Skeletal muscle satellite cell (primary cell): Measurements from ENCODE around the gene JAKMIP1. TPM values are rescaled to one million over a fixed set of nuclear protein-coding genes. Genes with fewer than 3 reads are reported as not detected.

Experiments used
- H3K27me3 ChIP-seq: 2 replicates; pipeline ENCODE4 v1.7.0; 2013; ENCODE audit warnings: low read length; ENCODE audit not compliant: control insufficient read depth, insufficient read depth
- H3K36me3 ChIP-seq: 2 replicates; pipeline ENCODE4 v1.7.0; 2013; ENCODE audit warnings: mild to moderate bottlenecking, control low read depth, low read length; ENCODE audit not compliant: insufficient read depth
- H3K4me1 ChIP-seq: 2 replicates; pipeline ENCODE4 v1.7.0; 2013; ENCODE audit warnings: low read length; ENCODE audit not compliant: control insufficient read depth, insufficient read depth
- H3K4me2 ChIP-seq: 2 replicates; pipeline ENCODE4 v1.7.0; 2013; ENCODE audit warnings: mild to moderate bottlenecking, low read length
- H3K4me3 ChIP-seq: 2 replicates; pipeline ENCODE4 v1.7.0; 2013; ENCODE audit warnings: low read length
- H3K9ac ChIP-seq: 2 replicates; pipeline ENCODE4 v1.7.0; 2013; ENCODE audit warnings: mild to moderate bottlenecking, low read depth, low read length, moderate library complexity
- H3K9me3 ChIP-seq: replicated peaks from 2 replicates; pipeline ENCODE4 v1.7.0; 2013; ENCODE audit warnings: mild to moderate bottlenecking, control low read depth, low read length
- total RNA-seq: library from RNA; depleted of rRNA; stranded (reverse); fragments of >200 nt; gene quantifications from 2 replicates; pipeline ENCODE4 v1.2.3, GENCODE V29; 2012; rRNA removed

JAKMIP1 gene
- total RNA-seq = not detected in 2 replicates

DNA sequence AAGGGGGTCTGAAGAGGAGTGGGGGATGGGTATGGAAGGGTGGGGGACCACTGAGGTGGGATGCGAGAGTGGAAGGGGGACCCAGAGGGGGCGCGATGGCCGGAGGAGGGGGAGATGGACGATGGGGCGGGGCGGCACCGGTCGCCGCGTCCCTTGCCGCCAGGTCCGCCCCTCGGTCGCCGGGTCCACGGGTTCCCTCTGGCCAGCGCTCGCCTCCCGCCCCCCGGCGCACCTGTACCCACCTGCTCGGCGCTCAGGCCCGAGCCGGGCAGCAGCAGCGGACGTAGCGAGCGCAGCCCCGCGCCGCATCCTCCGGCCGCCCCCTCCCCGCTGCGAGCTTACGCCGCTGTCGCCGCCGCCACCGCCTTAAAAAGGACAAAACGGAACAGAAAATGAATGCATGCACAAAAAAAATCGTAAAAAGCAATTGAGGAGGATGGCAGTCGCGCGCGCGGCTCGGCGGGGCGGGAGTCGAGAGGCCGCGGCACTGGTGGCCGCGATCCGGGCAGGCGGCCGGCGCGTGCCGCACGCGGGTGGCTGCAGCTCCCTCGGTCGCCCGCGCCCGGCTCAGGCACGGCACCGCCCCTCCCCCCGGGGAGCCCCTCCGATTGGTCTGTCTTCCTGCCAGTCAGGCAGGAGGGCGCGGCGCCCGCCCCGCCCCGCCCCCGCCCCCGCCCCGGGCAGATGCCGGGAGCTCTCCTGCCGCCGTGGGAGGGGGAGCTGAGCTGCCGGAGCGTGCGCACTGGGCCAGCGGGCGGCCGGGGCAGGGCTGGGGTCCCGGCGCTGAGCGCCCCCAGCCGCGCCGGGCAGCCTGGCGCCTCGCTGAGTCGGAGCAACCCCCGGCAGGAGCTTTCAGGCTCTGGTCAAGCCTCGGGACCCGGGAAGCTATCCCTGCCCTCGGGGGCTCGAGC, at the start of gene JAKMIP1:
JAKMIP1 (minus strand) TSS at position 539 of the 911 bp plus-strand sequence. CDS start 87,699 bp downstream, outside the sequence.
- no peaks in the 10 kb centered on the region for H3K36me3 ChIP-seq
- peaks cover 5% of the 10 kb centered on the region for H3K4me1 ChIP-seq
- H3K4me3 ChIP-seq = peak within 1 kb of the TSS; percentile 69
- H3K27me3 ChIP-seq = peaks cover 57% of the 10 kb centered on the region
- H3K9me3 ChIP-seq = no peaks in the 10 kb centered on the region
- H3K4me2 ChIP-seq = peak within 1 kb of the TSS; percentile 81
- no peak within 1 kb of the TSS for H3K9ac ChIP-seq

DNA sequence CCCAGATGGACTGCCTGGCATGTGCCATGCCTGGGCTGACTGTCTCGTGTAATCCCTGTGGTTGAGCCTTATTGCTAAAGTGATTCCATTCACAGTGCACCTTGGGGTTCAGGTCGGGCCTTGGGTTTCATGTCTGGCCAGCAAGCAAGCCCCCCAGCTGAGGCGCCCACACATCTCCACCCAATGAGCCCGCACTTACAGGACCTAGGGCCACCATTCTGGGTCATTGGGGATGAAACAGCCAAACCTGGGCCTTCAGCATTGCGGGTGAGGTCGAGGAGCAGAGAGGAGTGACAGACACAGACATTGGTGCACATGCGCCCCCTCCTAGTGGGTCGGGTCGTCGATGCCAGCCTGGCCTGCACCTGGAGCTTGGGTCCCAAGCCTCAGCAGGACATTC, 48.0 kb upstream of the JAKMIP1 start:
- H3K4me1 ChIP-seq = no peaks in the 10 kb centered on the region
- peaks cover 54% of the 10 kb centered on the region for H3K27me3 ChIP-seq
- no peaks in the 10 kb centered on the region for H3K9me3 ChIP-seq
- no peak overlapping the region for H3K4me3 ChIP-seq
- H3K4me2 ChIP-seq = no peak overlapping the region
- no peaks in the 10 kb centered on the region for H3K36me3 ChIP-seq
- H3K9ac ChIP-seq = no peak overlapping the region

DNA sequence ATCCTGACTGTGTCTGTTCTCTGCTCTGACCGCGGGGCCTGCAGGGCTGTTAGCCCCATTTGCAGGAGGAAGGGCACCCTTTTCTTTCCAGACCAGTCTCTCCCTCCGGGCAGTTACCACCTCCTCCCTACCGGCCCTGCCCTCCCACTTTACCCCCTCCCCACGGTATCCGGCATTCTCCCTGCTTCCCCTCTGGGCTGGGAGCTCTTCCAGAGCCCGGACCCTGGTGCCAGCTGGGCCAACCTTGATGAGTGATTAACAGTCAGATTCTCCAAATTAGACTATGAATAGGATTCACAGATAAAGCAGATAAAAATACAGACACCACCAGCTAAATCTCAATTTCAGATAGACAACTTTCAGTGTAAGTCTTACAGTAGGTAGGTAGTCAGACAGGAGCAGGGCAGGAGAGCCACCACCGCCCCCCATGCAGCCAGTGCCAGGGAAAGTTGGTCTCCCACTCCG, 45.9 kb upstream of the JAKMIP1 start:
- peaks cover 45% of the 10 kb centered on the region for H3K27me3 ChIP-seq
- no peaks in the 10 kb centered on the region for H3K4me1 ChIP-seq
- no peak overlapping the region for H3K4me3 ChIP-seq
- no peaks in the 10 kb centered on the region for H3K9me3 ChIP-seq
- H3K4me2 ChIP-seq = no peak overlapping the region
- H3K9ac ChIP-seq = no peak overlapping the region
- H3K36me3 ChIP-seq = no peaks in the 10 kb centered on the region

DNA sequence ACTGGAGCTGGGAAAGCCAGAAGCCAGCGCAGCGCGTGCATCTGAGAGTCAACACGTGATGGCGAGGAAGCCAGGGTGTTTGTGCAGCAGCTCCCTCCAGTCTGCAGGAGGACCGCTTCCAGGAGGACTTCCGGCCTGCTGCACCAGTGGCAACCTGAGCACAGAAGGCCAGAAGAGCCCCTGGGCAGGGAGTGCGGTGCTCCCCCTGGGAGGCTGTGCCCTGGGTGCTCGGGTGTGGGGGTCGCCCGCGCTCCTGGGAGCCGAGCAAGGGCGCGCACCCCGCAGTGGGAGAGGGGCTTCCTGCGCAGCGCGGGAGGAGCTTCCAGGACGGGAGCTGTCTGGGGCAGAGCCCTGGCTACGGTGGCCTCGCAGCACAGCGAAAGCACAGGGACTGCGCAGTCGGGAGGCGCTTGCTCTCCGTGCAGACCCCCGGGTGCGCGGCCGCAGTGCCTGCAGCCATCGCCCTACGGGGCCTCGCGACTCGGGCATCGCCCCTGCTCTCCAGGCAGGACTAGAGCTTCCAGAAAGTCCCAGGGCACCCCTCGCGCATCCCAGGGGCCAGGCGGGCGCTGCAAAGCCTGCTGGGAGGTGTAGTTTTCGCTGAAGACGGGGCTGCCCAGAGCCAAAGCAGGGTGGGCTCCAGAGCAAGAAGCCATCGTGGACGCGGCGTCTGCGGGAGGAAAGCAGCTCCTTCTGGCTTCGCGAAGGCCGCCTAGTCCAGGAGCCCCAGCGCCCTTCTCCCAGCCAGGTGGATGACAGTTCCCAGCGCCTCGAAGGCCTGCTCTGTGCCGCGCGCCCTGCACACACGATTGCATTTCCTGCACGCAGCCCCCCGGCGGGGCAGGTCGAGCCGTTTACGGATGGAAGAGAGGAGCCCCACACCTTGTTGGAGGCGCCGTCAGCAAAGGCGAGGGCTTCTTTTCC, 45.2 kb upstream of the JAKMIP1 start:
- H3K36me3 ChIP-seq = no peaks in the 10 kb centered on the region
- peak overlapping the region; percentile 54 for H3K4me2 ChIP-seq
- no peaks in the 10 kb centered on the region for H3K9me3 ChIP-seq
- H3K4me1 ChIP-seq = no peaks in the 10 kb centered on the region
- peak overlapping the region; percentile 39 for H3K4me3 ChIP-seq
- H3K9ac ChIP-seq = no peak overlapping the region
- H3K27me3 ChIP-seq = peaks cover 43% of the 10 kb centered on the region

DNA sequence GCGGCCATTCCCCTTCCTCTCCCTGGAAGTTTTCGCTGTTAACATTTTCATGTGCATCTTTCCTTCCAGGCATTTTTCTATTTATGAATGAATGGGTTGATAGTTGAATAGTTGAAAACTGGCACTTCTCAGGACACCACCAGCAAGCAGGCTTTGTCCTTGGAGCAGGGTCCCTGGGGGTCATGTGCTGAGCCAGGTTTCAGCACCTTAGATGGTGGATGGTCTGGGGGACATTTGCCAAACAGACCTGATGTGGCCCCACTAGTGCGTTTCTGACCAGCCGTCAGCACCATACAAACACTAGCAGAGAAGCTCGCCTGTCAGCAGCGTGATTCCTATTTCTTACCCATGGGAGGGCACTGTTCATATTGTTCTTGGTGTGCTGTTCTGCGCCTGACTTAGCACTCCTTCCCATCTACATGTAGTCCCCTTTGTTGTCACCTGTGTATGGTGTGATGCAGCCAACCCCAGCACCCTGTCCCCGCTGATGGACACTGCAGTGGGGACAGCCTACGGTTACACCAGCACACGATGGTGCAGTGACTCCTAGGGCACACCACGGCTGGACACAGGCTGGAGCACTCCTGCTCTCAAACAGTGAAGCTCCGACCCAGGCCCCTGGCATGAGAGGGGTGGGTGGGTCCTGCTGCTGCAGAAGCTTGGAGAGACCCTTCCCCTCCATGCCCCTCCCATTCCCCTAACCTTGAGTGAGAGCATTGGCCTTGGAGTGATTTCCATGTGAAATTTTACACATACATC, 42.1 kb upstream of the JAKMIP1 start:
- Histone ChIP-seq H3K4me3 (no peak overlapping the region), H3K9ac (no peak overlapping the region), H3K4me1 (no peaks in the 10 kb centered on the region)

DNA sequence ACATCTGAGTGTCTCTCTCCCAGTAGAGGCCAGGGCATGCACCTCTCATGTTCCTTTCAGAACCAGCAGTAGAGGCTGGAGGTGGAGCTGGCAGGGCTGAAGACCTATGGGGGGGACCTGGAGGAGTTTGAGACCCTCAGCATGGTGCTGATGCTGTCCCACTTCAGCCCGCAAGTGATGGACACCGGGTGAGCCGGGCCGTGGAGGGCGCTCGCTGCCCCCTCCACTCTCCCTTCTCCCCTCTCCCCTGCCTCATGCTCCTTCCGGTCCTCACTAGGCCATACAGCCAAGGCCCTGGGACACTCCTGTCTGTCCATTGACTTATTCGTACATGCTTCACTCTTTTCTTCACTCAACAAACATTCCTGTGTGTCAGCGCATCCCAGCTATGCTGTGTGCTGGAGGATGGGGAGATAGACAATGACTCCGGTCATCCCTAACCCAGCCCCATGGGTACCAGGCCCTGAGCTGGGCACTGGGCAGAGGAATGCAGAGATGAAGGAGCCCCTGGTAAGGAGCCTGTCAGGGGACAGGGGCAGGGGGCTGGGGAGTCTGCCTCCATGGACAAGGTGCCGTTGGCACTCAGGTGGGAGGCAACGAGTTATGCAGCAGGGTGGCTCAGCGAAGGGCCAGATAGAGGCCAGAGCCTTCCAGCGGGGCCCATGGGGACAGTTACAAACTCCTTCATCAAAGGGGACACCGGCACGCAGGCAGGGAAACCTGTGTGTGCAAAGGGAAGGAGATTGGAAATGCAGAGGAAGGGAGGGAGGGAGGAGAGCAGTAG, 40.9 kb upstream of the JAKMIP1 start:
- no peaks in the 10 kb centered on the region for H3K4me1 ChIP-seq
- H3K9ac ChIP-seq = no peak overlapping the region
- no peak overlapping the region for H3K4me3 ChIP-seq
- H3K36me3 ChIP-seq = no peaks in the 10 kb centered on the region
- H3K9me3 ChIP-seq = no peaks in the 10 kb centered on the region
- H3K4me2 ChIP-seq = no peak overlapping the region
- H3K27me3 ChIP-seq = peaks cover 13% of the 10 kb centered on the region

More for the DNA sequence above, 42.1 kb upstream of the JAKMIP1 start:
- no peaks in the 10 kb centered on the region for H3K9me3 ChIP-seq
- H3K27me3 ChIP-seq = peaks cover 23% of the 10 kb centered on the region
- H3K36me3 ChIP-seq = no peaks in the 10 kb centered on the region
- no peak overlapping the region for H3K4me2 ChIP-seq

DNA sequence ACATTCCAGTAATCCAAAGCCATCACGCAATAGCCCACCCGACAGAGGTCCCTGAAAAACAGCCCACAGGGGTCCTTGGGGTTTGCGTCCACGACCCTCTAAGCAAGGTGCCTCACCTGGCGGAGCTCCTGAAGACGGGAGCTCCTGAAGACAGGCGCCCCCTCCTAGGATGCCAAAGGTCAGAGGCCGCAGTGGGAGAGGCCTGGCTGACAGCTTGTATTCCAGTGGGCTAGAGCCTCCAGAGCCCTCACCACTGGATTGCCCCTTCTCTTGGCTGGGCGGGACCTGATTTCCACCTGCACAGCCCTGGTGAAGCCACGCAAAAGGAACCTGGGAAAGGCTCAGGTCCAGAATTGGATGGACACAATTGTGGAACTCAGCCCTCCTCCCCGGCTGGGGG, 39.6 kb upstream of the JAKMIP1 start:
- Histone ChIP-seq H3K4me3 (no peak overlapping the region), H3K4me2 (no peak overlapping the region), H3K36me3 (no peaks in the 10 kb centered on the region), H3K9ac (no peak overlapping the region), H3K27me3 (peaks cover 19% of the 10 kb centered on the region), H3K9me3 (no peaks in the 10 kb centered on the region), H3K4me1 (no peaks in the 10 kb centered on the region)

DNA sequence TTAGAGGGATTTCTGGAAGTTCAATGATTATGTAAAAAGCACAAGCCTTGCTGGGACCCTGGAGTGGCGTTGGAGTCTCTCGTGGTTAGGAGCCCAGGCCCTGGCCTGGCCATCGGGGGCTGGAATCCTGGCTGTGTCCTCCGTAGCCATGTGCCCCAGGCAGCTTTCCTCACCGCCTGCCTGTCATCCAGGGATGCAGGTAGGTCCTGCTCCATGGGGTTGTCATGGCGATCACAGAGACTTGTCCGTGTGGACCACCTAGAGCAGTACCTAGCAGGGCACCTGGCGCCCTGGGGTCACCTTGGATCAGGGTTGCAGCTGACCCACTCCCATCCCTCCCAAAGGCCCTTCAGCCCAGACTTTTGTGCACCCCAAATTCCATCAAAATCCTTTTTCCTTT, 39.1 kb upstream of the JAKMIP1 start:
- H3K36me3 ChIP-seq = no peaks in the 10 kb centered on the region

DNA sequence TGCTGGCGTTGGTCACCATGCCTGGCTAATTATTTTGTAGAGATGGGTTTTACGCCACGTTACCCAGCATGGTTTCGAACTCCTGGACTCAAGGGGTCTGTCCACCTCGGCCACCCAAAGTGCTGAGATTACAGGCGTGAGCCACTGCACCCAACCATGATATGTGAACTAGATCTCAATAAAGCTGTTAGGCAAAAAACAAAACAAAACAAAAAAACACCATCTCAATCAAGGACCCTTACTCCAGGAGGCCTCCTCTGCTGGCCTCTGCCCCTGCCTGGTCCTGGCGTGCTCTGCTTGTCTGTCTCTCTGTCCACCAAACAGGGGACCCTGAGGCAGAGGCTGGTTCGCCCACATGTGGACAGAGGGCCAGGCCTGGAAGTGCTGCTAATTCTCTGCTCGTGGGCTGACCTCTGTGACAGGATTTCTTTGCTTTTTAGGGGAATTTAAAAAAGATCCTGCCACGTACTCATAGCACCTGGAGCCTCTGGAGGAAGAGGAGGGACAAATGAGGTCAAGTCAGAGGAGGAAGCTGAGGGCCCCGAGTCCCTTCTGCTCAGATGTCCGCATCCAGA, 36.6 kb upstream of the JAKMIP1 start:
- no peaks in the 10 kb centered on the region for H3K36me3 ChIP-seq
- H3K4me2 ChIP-seq = no peak overlapping the region
- no peak overlapping the region for H3K9ac ChIP-seq
- H3K4me3 ChIP-seq = no peak overlapping the region
- H3K27me3 ChIP-seq = peaks cover 21% of the 10 kb centered on the region
- no peaks in the 10 kb centered on the region for H3K4me1 ChIP-seq
- no peaks in the 10 kb centered on the region for H3K9me3 ChIP-seq

More for the DNA sequence above, 39.1 kb upstream of the JAKMIP1 start:
- H3K4me2 ChIP-seq = no peak overlapping the region
- H3K4me1 ChIP-seq = no peaks in the 10 kb centered on the region
- no peaks in the 10 kb centered on the region for H3K9me3 ChIP-seq
- H3K4me3 ChIP-seq = no peak overlapping the region
- H3K9ac ChIP-seq = no peak overlapping the region
- H3K27me3 ChIP-seq = peaks cover 21% of the 10 kb centered on the region

DNA sequence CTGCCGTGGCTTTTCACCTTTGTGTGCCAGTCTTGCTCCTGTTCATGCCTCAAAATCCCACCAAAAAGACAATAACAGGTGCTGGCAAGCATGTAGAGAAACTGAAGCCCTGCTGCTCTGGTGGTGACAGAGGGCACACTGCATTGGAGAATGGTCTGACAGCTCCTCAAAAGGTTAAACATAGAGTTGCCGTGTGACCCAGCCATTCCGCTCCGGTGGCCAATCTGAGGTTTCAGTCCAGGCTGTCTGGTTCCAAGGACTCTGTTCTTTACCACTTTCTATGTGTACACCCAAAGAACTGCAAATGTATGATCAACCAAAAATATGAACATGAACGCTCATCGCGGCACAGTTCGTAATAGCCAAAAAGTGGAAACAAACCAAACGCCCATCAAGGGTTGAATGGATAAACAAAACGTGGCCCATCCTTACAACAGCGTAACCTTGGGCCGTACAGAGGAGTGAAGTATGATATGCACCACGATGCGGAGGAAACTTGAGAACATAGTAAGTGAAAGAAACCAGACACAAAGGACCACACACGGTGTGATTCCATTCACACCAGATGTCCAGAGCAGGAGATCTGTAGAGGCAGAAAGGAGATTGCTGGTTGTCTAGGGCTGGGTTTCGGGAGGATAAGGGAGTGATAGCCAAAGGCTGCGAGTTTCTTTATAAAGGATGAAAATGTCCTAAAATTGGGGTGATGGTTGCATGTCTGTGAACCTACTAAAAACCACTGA, 35.7 kb upstream of the JAKMIP1 start:
- Histone ChIP-seq H3K4me3 (no peak overlapping the region), H3K9me3 (no peaks in the 10 kb centered on the region), H3K4me2 (no peak overlapping the region), H3K4me1 (no peaks in the 10 kb centered on the region), H3K27me3 (peaks cover 21% of the 10 kb centered on the region), H3K9ac (no peak overlapping the region), H3K36me3 (no peaks in the 10 kb centered on the region)
